ENCODE data around the gene AGMO. TPM values are rescaled to one million over a fixed set of nuclear protein-coding genes. Genes with fewer than 3 reads are reported as not detected.

The AGMO gene
- total RNA-seq, 1 donor from 2014 or later: 0.34 TPM

GRCh38 chr7:15475808-15476530, 85.8 kb downstream of the AGMO start:
- Mint-ChIP-seq H3K4me1 (ENCODE audit: low read depth, unreplicated experiment) (no peaks in the 10 kb centered on the region), H3K27me3 (ENCODE audit: low read depth, unreplicated experiment) (no peaks in the 10 kb centered on the region), H3K27ac (ENCODE audit: unreplicated experiment) (no peak overlapping the region), H3K4me3 (ENCODE audit: unreplicated experiment) (no peak overlapping the region), H3K9me3 (ENCODE audit: unreplicated experiment) (peaks cover 2% of the 10 kb centered on the region), H3K36me3 (ENCODE audit: low read depth, unreplicated experiment) (no peaks in the 10 kb centered on the region)
- Histone ChIP-seq H3K4me3 (ENCODE audit: insufficient read depth, low read depth, low read length) (no peak overlapping the region), H3K27ac (ENCODE audit: low read depth, low read length) (no peak overlapping the region), H3K4me1 (ENCODE audit: insufficient read depth, low read length) (no peaks in the 10 kb centered on the region), H2AFZ (ENCODE audit: low read depth, low read length) (no peak overlapping the region), H3K4me2 (ENCODE audit: low read length) (no peak overlapping the region), H3K9me3 (ENCODE audit: insufficient read depth, low read depth, low read length) (no peaks in the 10 kb centered on the region), H3K79me2 (ENCODE audit: insufficient read depth, low read length) (no peaks in the 10 kb centered on the region), H3K27me3 (ENCODE audit: insufficient read depth, low read length) (no peaks in the 10 kb centered on the region), H3K36me3 (ENCODE audit: insufficient read depth, low read length) (no peaks in the 10 kb centered on the region), H3K9ac (ENCODE audit: low read length) (no peak overlapping the region), H4K20me1 (ENCODE audit: insufficient read depth, low read length) (no peaks in the 10 kb centered on the region)
- DNase-seq (ENCODE audit: low read depth): no peak
- TF ChIP-seq EZH2 (IDR thresholded peaks at IDR 0.05; ENCODE audit: insufficient read depth, low read length) (no peak), CTCF (IDR thresholded peaks at IDR 0.05; ENCODE audit: insufficient read depth, low read depth, low read length) (no peak)
- no peak for FAIRE-seq

- Histone ChIP-seq H3K27ac (ENCODE audit: low read depth, low read length) (no peak overlapping the region), H2AFZ (ENCODE audit: low read depth, low read length) (no peak overlapping the region), H4K20me1 (ENCODE audit: insufficient read depth, low read length) (no peaks in the 10 kb centered on the region), H3K79me2 (ENCODE audit: insufficient read depth, low read length) (no peaks in the 10 kb centered on the region), H3K36me3 (ENCODE audit: insufficient read depth, low read length) (no peaks in the 10 kb centered on the region), H3K4me1 (ENCODE audit: insufficient read depth, low read length) (no peaks in the 10 kb centered on the region), H3K27me3 (ENCODE audit: insufficient read depth, low read length) (no peaks in the 10 kb centered on the region), H3K4me2 (ENCODE audit: low read length) (no peak overlapping the region), H3K9me3 (ENCODE audit: insufficient read depth, low read depth, low read length) (no peaks in the 10 kb centered on the region), H3K9ac (ENCODE audit: low read length) (no peak overlapping the region), H3K4me3 (ENCODE audit: insufficient read depth, low read depth, low read length) (no peak overlapping the region)
- H3K27ac Mint-ChIP-seq (ENCODE audit: unreplicated experiment): no peak overlapping the region
- H3K4me3 Mint-ChIP-seq (ENCODE audit: unreplicated experiment): no peak overlapping the region
- H3K27me3 Mint-ChIP-seq (ENCODE audit: low read depth, unreplicated experiment): no peaks in the 10 kb centered on the region
- H3K4me1 Mint-ChIP-seq (ENCODE audit: low read depth, unreplicated experiment): no peaks in the 10 kb centered on the region
- FAIRE-seq: no peak
- no peaks in the 10 kb centered on the region for H3K36me3 Mint-ChIP-seq (ENCODE audit: low read depth, unreplicated experiment)
- no peak for DNase-seq (ENCODE audit: low read depth)
- H3K9me3 Mint-ChIP-seq (ENCODE audit: unreplicated experiment): peaks cover 2% of the 10 kb centered on the region
- TF ChIP-seq EZH2 (IDR thresholded peaks at IDR 0.05; ENCODE audit: insufficient read depth, low read length) (no peak), CTCF (IDR thresholded peaks at IDR 0.05; ENCODE audit: insufficient read depth, low read depth, low read length) (no peak)
Observed at GRCh38 chr7:15471669-15471950, 90.2 kb downstream of the AGMO start.

- Histone ChIP-seq H3K4me3 (ENCODE audit: insufficient read depth, low read depth, low read length) (no peak overlapping the region), H3K79me2 (ENCODE audit: insufficient read depth, low read length) (no peaks in the 10 kb centered on the region), H3K9me3 (ENCODE audit: insufficient read depth, low read depth, low read length) (no peaks in the 10 kb centered on the region), H4K20me1 (ENCODE audit: insufficient read depth, low read length) (no peaks in the 10 kb centered on the region), H3K27ac (ENCODE audit: low read depth, low read length) (no peak overlapping the region), H3K4me1 (ENCODE audit: insufficient read depth, low read length) (no peaks in the 10 kb centered on the region), H2AFZ (ENCODE audit: low read depth, low read length) (no peak overlapping the region), H3K27me3 (ENCODE audit: insufficient read depth, low read length) (no peaks in the 10 kb centered on the region), H3K9ac (ENCODE audit: low read length) (no peak overlapping the region), H3K4me2 (ENCODE audit: low read length) (no peak overlapping the region), H3K36me3 (ENCODE audit: insufficient read depth, low read length) (no peaks in the 10 kb centered on the region)
- no peak for DNase-seq (ENCODE audit: low read depth)
- Mint-ChIP-seq H3K36me3 (ENCODE audit: low read depth, unreplicated experiment) (no peaks in the 10 kb centered on the region), H3K27me3 (ENCODE audit: low read depth, unreplicated experiment) (no peaks in the 10 kb centered on the region), H3K4me3 (ENCODE audit: unreplicated experiment) (no peak overlapping the region), H3K4me1 (ENCODE audit: low read depth, unreplicated experiment) (no peaks in the 10 kb centered on the region), H3K27ac (ENCODE audit: unreplicated experiment) (no peak overlapping the region), H3K9me3 (ENCODE audit: unreplicated experiment) (peaks cover 2% of the 10 kb centered on the region)
- FAIRE-seq: no peak
- TF ChIP-seq EZH2 (IDR thresholded peaks at IDR 0.05; ENCODE audit: insufficient read depth, low read length): no peak
Observed at GRCh38 chr7:15470825-15471668, 90.8 kb downstream of the AGMO start.
